IMR-90 (cell line): ENCODE data around the gene CC2D2A. TPM values are rescaled to one million over a fixed set of nuclear protein-coding genes. Genes with fewer than 3 reads are reported as not detected.
A peak's percentile ranks its signal among the peaks of the same experiment; 100 is the strongest.

ENCODE experiments used
- ATAC-seq: fragments of 200-7000 bp; cut with Tn5 transposase; 2 replicates; pipeline ENCODE4 v1.9.1; 2020; ENCODE audit warnings: low read depth, mild to moderate bottlenecking, moderate library complexity
- BruUV-seq: library from RNA; stranded (reverse); fragments of 400-500 nt; replicated peaks from 2 replicates; lab custom pipeline; 2021; lab: Mats Ljungman, UMichigan
- CTCF ChIA-PET: fragments of 300-600 bp; formaldehyde crosslinking; extraction: SDS; loops from one replicate; lab custom pipeline; 2021; ENCODE audit warnings: antibody characterized with exemption; lab: Yijun Ruan, JAX
- POLR2A ChIA-PET: fragments of 300-600 bp; sonication (Branson Sonifier 250); formaldehyde crosslinking; loops from one replicate; lab custom pipeline; 2022; ENCODE audit warnings: antibody characterized with exemption; ENCODE audit not compliant: unreplicated experiment; lab: Charles Lee
- DNase-seq: peaks from one replicate; pipeline ENCODE4 v3.0.0; 2013
- H2AFZ ChIP-seq: replicated peaks from 2 replicates; pipeline ENCODE3; 2013; ENCODE audit warnings: low read length, mild to moderate bottlenecking; ENCODE audit not compliant: poor library complexity
- H2AK5ac ChIP-seq: 2 replicates; pipeline ENCODE4 v1.6.1; 2013; ENCODE audit warnings: low read depth, low read length, inconsistent platforms
- H2AK9ac ChIP-seq: replicated peaks from 2 replicates; pipeline ENCODE3; 2013; ENCODE audit warnings: mild to moderate bottlenecking, low read depth, low read length, moderate library complexity; ENCODE audit not compliant: poor library complexity
- H2BK120ac ChIP-seq: 2 replicates; pipeline ENCODE4 v1.6.1; 2013; ENCODE audit warnings: low read depth, low read length, inconsistent platforms
- H2BK15ac ChIP-seq: 3 replicates; pipeline ENCODE4 v1.6.1; 2013; ENCODE audit warnings: low read depth, low read length, inconsistent platforms
- H2BK20ac ChIP-seq: 2 replicates; pipeline ENCODE4 v1.6.1; 2013; ENCODE audit warnings: low read depth, mild to moderate bottlenecking, inconsistent platforms, low read length, moderate library complexity
- H2BK5ac ChIP-seq: 2 replicates; pipeline ENCODE4 v1.6.1; 2013; ENCODE audit warnings: mild to moderate bottlenecking, low read depth, low read length, inconsistent platforms; ENCODE audit not compliant: poor library complexity, severe bottlenecking
- H3K14ac ChIP-seq: replicated peaks from 2 replicates; pipeline ENCODE4 v1.6.1; 2013; ENCODE audit warnings: low read depth, low read length, inconsistent platforms
- H3K18ac ChIP-seq: 2 replicates; pipeline ENCODE4 v1.6.1; 2013; ENCODE audit warnings: low read depth, low read length, control low read depth
- H3K23ac ChIP-seq: 2 replicates; pipeline ENCODE4 v1.6.1; 2013; ENCODE audit warnings: low read depth, low read length, inconsistent platforms
- H3K27ac ChIP-seq: 2 replicates; pipeline ENCODE4 v1.5.1; 2013; ENCODE audit warnings: mild to moderate bottlenecking, control low read depth, low read length; ENCODE audit not compliant: insufficient read depth
- H3K27me3 ChIP-seq: 2 replicates; pipeline ENCODE4 v1.6.1; 2013; ENCODE audit warnings: low read length; ENCODE audit not compliant: control insufficient read depth, insufficient read depth
- H3K36me3 ChIP-seq: 2 replicates; pipeline ENCODE4 v1.6.1; 2013; ENCODE audit warnings: low read length, mixed read lengths; ENCODE audit not compliant: control insufficient read depth, insufficient read depth
- H3K4ac ChIP-seq: 2 replicates; pipeline ENCODE4 v1.6.1; 2013; ENCODE audit warnings: low read depth, low read length, inconsistent platforms
- H3K4me1 ChIP-seq: 2 replicates; pipeline ENCODE4 v1.6.1; 2013; ENCODE audit warnings: low read length, mixed read lengths; ENCODE audit not compliant: control insufficient read depth, insufficient read depth
- H3K4me2 ChIP-seq: 2 replicates; pipeline ENCODE4 v1.6.1; 2013; ENCODE audit warnings: low read depth, mild to moderate bottlenecking, control low read depth, low read length, moderate library complexity
- H3K4me3 ChIP-seq: 2 replicates; pipeline ENCODE4 v1.5.1; 2013; ENCODE audit warnings: low read depth, mild to moderate bottlenecking, control low read depth, low read length, moderate library complexity; ENCODE audit not compliant: insufficient read depth
- H3K56ac ChIP-seq: 2 replicates; pipeline ENCODE4 v1.6.1; 2013; ENCODE audit warnings: low read length, inconsistent platforms; ENCODE audit not compliant: insufficient read depth; ENCODE audit errors: extremely low read depth
- H3K79me1 ChIP-seq, 2 experiments: 2 replicates each; pipeline ENCODE4 v1.6.1; 2013; ENCODE audit warnings: low read length in 2 of 2, inconsistent platforms in 1 of 2, low read depth in 1 of 2
- H3K9ac ChIP-seq: 2 replicates; pipeline ENCODE4 v1.6.1; 2013; ENCODE audit warnings: low read depth, low read length, control low read depth
- H3K9me1 ChIP-seq: 2 replicates; pipeline ENCODE4 v1.6.1; 2013; ENCODE audit warnings: low read length, inconsistent platforms; ENCODE audit not compliant: insufficient read depth
- H3K9me3 ChIP-seq: 2 replicates; pipeline ENCODE4 v1.6.1; 2013; ENCODE audit warnings: low read length; ENCODE audit not compliant: control insufficient read depth, insufficient read depth
- H4K20me1 ChIP-seq: 2 replicates; pipeline ENCODE4 v1.6.1; 2013; ENCODE audit warnings: low read length, inconsistent platforms; ENCODE audit not compliant: insufficient read depth
- H4K5ac ChIP-seq: 2 replicates; pipeline ENCODE4 v1.6.1; 2013; ENCODE audit warnings: mild to moderate bottlenecking, low read depth, low read length, control low read depth
- H4K8ac ChIP-seq, 2 experiments: 2 replicates each; pipeline ENCODE4 v1.6.1; 2013; ENCODE audit warnings: low read depth in 2 of 2, low read length in 2 of 2, control low read depth in 1 of 2, inconsistent platforms in 1 of 2
- H4K91ac ChIP-seq: 2 replicates; pipeline ENCODE4 v1.6.1; 2013; ENCODE audit warnings: low read depth, low read length, inconsistent platforms; ENCODE audit not compliant: insufficient read depth
- CEBPB ChIP-seq: IDR thresholded peaks from 2 replicates; pipeline ENCODE4 v1.6.1; 2012; ENCODE audit warnings: low read depth, low read length, improper control_type of control experiment
- RAD21 ChIP-seq: IDR thresholded peaks from 2 replicates; pipeline ENCODE4 v1.6.1; 2012; ENCODE audit warnings: low read length, improper control_type of control experiment
- RCOR1 ChIP-seq: IDR thresholded peaks from 2 replicates; pipeline ENCODE4 v1.6.1; 2012; ENCODE audit warnings: mild to moderate bottlenecking, low read length, improper control_type of control experiment; ENCODE audit not compliant: insufficient replicate concordance
- WGBS, 2 experiments: methylation state at CpG; one replicate each; pipeline versions ENCODE4 v1.1.5 to v1.1.7; 2013; ENCODE audit warnings: missing lambda C conversion rate in 2 of 2; ENCODE audit not compliant: insufficient read length in 1 of 2; ENCODE audit errors: extremely low coverage in 2 of 2; 5-methylcytosine and 5-hydroxymethylcytosine counted together
- dilution Hi-C: fragments of 300-500 bp; cut with HindIII; formaldehyde crosslinking; loops from one replicate; pipeline ENCODE4 v1.14.3; 2018; ENCODE audit warnings: low sequenced_read_pairs; ENCODE audit not compliant: unreplicated experiment
- in situ Hi-C: fragments of 300-500 bp; cut with MboI; formaldehyde crosslinking; loops from 3 replicates; pipeline ENCODE4 v1.14.3; 2019; ENCODE audit warnings: low sequenced_read_pairs, inconsistent platforms, mixed read lengths
- intact Hi-C: fragments of 100-400 bp; cut with micrococcal nuclease; formaldehyde crosslinking; loops from 2 replicates; pipeline ENCODE4 v1.10.0; 2022
- polyA plus RNA-seq, 3 experiments: library from polyadenylated mRNA; depleted of rRNA; stranded (reverse); fragments of >200 nt; gene quantifications; 2 replicates each; pipeline ENCODE4 v1.2.3, GENCODE V29; 2012; ENCODE audit warnings: low replicate concordance in 1 of 3
- total RNA-seq: library from RNA; depleted of rRNA; stranded (reverse); fragments of >200 nt; gene quantifications from 2 replicates; pipeline ENCODE4 v1.2.3, GENCODE V29; 2012

The CC2D2A gene
- total and polyA plus RNA-seq, 2 of the 4 experiments (the other 2 are of a cell fraction) = 20.8 to 26.3 TPM

DNA sequence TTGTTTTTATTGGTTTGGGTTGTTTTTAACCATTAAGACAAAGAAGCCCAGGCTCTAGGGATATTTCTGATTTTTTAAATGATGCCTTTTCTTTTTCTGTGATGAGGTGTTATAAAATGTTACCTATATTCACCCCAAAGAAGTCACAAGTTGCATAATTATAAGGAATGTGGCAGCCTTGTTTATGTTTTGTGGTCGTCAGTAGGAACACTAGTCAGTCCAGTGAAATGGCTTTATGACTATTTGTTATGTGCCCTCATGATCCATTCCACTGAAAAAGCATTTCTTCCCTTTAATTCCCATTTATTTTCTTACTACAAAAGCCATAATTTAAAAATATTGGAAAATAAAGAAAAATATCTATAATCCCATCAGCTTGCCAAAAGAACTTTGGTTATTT is 34.4 kb downstream of the CC2D2A start:
- Histone ChIP-seq H3K36me3 (peaks cover 13% of the 10 kb centered on the region), H3K18ac (no peak overlapping the region), H2BK5ac (no peak overlapping the region), H3K14ac (no peak overlapping the region), H3K56ac (no peak overlapping the region), H2BK120ac (no peak overlapping the region), H2AK5ac (no peak overlapping the region), H3K27ac (no peak overlapping the region), H3K4me2 (no peak overlapping the region), H2BK15ac (no peak overlapping the region), H3K4me3 (no peak overlapping the region), H3K9me3 (no peaks in the 10 kb centered on the region), H3K79me1 (peaks cover 2 to 5% of the 10 kb centered on the region in 2 experiments; a peak in 2 of 4 replicates), H2AK9ac (no peak overlapping the region), H3K4me1 (no peaks in the 10 kb centered on the region; the same call in 1 of the 2 replicates), H2BK20ac (no peak overlapping the region), H4K8ac (no peak overlapping the region), H4K91ac (no peak overlapping the region), H4K5ac (no peak overlapping the region), H3K9me1 (peaks cover 5% of the 10 kb centered on the region; the same call in 1 of the 2 replicates), H2AFZ (no peak overlapping the region), H3K9ac (no peak overlapping the region), H3K27me3 (no peaks in the 10 kb centered on the region), H3K23ac (no peak overlapping the region), H4K20me1 (no peaks in the 10 kb centered on the region), H3K4ac (no peak overlapping the region)
- CTCF ChIA-PET = interaction anchor here (0.6 to 1.4 kb wide), 2 partner anchors 12 to 126 kb away, joined by 3 to 6 read pairs; no protein-coding TSS in a partner anchor
- in situ Hi-C loops (no loop called here), intact Hi-C loops (no loop called here), dilution Hi-C loops (no loop called here)
- ATAC-seq (no peak), DNase-seq (peak; percentile 8)
- WGBS, 2 experiments = no CpG with 5 or more reads among the region's 1 CpG
- TF ChIP-seq CEBPB (peak; percentile 48), RAD21 (no peak), RCOR1 (no peak)
- POLR2A ChIA-PET = no interaction called here
- BruUV-seq = no TSS peak
